CD4-positive, alpha-beta T cell (primary cell): ENCODE results near the gene PNPLA7. TPM values are rescaled to one million over a fixed set of nuclear protein-coding genes. Genes with fewer than 3 reads are reported as not detected.
A peak's percentile ranks its signal among the peaks of the same experiment; 100 is the strongest.

Experiments used
- ATAC-seq: fragments of 200-7000 bp; cut with Tn5 transposase; one replicate; pipeline ENCODE4 v1.10.0; 2022; ENCODE audit warnings: mild to moderate bottlenecking; ENCODE audit not compliant: poor library complexity
- CTCF ChIA-PET: fragments of 350-600 bp; sonication (Branson Sonifier 250); formaldehyde crosslinking; loops from one replicate; lab custom pipeline; 2021; ENCODE audit warnings: antibody characterized with exemption, inconsistent platforms; lab: Charles Lee
- POLR2A ChIA-PET: fragments of 350-600 bp; sonication (Branson Sonifier 250); formaldehyde crosslinking; loops from one replicate; lab custom pipeline; 2021; ENCODE audit warnings: antibody characterized with exemption, inconsistent platforms; lab: Charles Lee
- DNase-seq, 14 experiments: peaks; one replicate each; pipeline ENCODE4 v3.0.0-alpha.2; 2013 to 2020; ENCODE audit warnings: mixed read lengths in 2 of 14
- H3K27ac ChIP-seq, 2 donors: one replicate each; pipeline versions ENCODE4 v1.5.1 to v1.7.0; 2013; ENCODE audit warnings: low read length in 2 of 2, low read depth in 1 of 2, mild to moderate bottlenecking in 1 of 2
- H3K27me3 ChIP-seq, 2 experiments: 1 replicate in 1 of 2; 2 replicates in 1 of 2; pipeline versions ENCODE4 v1.6.1 to v1.7.0; 2013; ENCODE audit warnings: low read length in 2 of 2, control low read depth in 1 of 2, mild to moderate bottlenecking in 1 of 2, moderate library complexity in 1 of 2; ENCODE audit not compliant: insufficient read depth in 2 of 2, control insufficient read depth in 1 of 2
- H3K36me3 ChIP-seq: one replicate; pipeline ENCODE4 v1.6.1; 2013; ENCODE audit warnings: low read length, control low read depth; ENCODE audit not compliant: insufficient read depth
- H3K4me1 ChIP-seq: one replicate; pipeline ENCODE4 v1.6.1; 2013; ENCODE audit warnings: low read length, control low read depth; ENCODE audit not compliant: insufficient read depth
- H3K4me3 ChIP-seq: one replicate; pipeline ENCODE4 v1.5.1; 2013; ENCODE audit warnings: mild to moderate bottlenecking, low read length, moderate library complexity
- H3K9me3 ChIP-seq, 2 experiments: 1 replicate in 1 of 2; 2 replicates in 1 of 2; pipeline versions ENCODE4 v1.6.1 to v1.7.0; 2013; ENCODE audit warnings: low read length in 2 of 2, mild to moderate bottlenecking in 2 of 2, control low read depth in 1 of 2, moderate library complexity in 1 of 2; ENCODE audit not compliant: control insufficient read depth in 1 of 2, insufficient read depth in 1 of 2
- H3K27ac Mint-ChIP-seq: one replicate; pipeline ENCODE4 v1.8.0; 2020; ENCODE audit warnings: mixed read lengths
- H3K27me3 Mint-ChIP-seq: one replicate; pipeline ENCODE4 v1.8.0; 2021; ENCODE audit warnings: mixed read lengths
- H3K36me3 Mint-ChIP-seq: one replicate; pipeline ENCODE4 v1.8.0; 2021; ENCODE audit warnings: low read depth, mixed read lengths
- H3K4me1 Mint-ChIP-seq: one replicate; pipeline ENCODE4 v1.8.0; 2021; ENCODE audit warnings: low read depth, mixed read lengths
- H3K4me3 Mint-ChIP-seq: one replicate; pipeline ENCODE4 v1.8.0; 2020; ENCODE audit warnings: mild to moderate bottlenecking, mixed read lengths
- H3K9me3 Mint-ChIP-seq: one replicate; pipeline ENCODE4 v1.8.0; 2020; ENCODE audit warnings: mixed read lengths
- CTCF ChIP-seq: fragments of 200-600 bp; IDR thresholded peaks from one replicate; pipeline ENCODE4 v1.8.0; 2022; ENCODE audit warnings: antibody characterized with exemption, mild to moderate bottlenecking
- intact Hi-C, 2 experiments: fragments of 100-400 bp; cut with DNase I in 1 of 2; cut with micrococcal nuclease in 1 of 2; formaldehyde crosslinking; loops; one replicate each; pipeline versions ENCODE4 v1.15.1 to v1.9.0; 2023 to 2025; cut with DNase I, micrococcal nuclease
- total RNA-seq, 174 experiments: library from RNA in 2 of 174; stranded (reverse) in 2 of 174; gene quantifications; one replicate each; pipeline ENCODE4 v1.2.3 and lab custom pipeline; 2021 to 2026

PNPLA7 gene
- total RNA-seq, 2 experiments from 2014 or later: 7.8 to 8.4 TPM

- H3K4me1 ChIP-seq: peaks cover 20% of the 10 kb centered on the region
- ChIA-PET POLR2A (no interaction called here), CTCF (no interaction called here)
- DNase-seq: no peak
- Mint-ChIP-seq H3K27me3 (no peaks in the 10 kb centered on the region), H3K27ac (no peak overlapping the region), H3K4me1 (peaks cover 12% of the 10 kb centered on the region), H3K4me3 (peak overlapping the region; percentile 80), H3K9me3 (no peaks in the 10 kb centered on the region), H3K36me3 (peaks cover 4% of the 10 kb centered on the region)
- peaks cover under 1% of the 10 kb centered on the region for H3K36me3 ChIP-seq
- no peak overlapping the region for H3K4me3 ChIP-seq
- no peaks in the 10 kb centered on the region for H3K27me3 ChIP-seq
- no peak for TF ChIP-seq CTCF
- H3K9me3 ChIP-seq: no peaks in the 10 kb centered on the region
- no peak overlapping the region for H3K27ac ChIP-seq
- intact Hi-C loops: no loop called here
- ATAC-seq: no peak
These were observed 43.0 kb upstream of the PNPLA7 start for GRCh38 chr9:137593176-137593575.

GRCh38 chr9:137592767-137593166, 42.6 kb upstream of the PNPLA7 start:
- ChIA-PET POLR2A (no interaction called here), CTCF (no interaction called here)
- H3K4me1 Mint-ChIP-seq: peaks cover 17% of the 10 kb centered on the region
- DNase-seq (no peak), ATAC-seq (no peak)
- no peaks in the 10 kb centered on the region for H3K9me3 Mint-ChIP-seq
- Histone ChIP-seq H3K36me3 (peaks cover 4% of the 10 kb centered on the region), H3K27me3 (no peaks in the 10 kb centered on the region), H3K9me3 (no peaks in the 10 kb centered on the region), H3K4me3 (no peak overlapping the region), H3K4me1 (peaks cover 21% of the 10 kb centered on the region), H3K27ac (no peak overlapping the region)
- intact Hi-C loops: no loop called here
- no peak overlapping the region for H3K27ac Mint-ChIP-seq
- H3K36me3 Mint-ChIP-seq: peaks cover 8% of the 10 kb centered on the region
- no peak for TF ChIP-seq CTCF
- H3K27me3 Mint-ChIP-seq: no peaks in the 10 kb centered on the region
- H3K4me3 Mint-ChIP-seq: peak overlapping the region; percentile 80

DNA sequence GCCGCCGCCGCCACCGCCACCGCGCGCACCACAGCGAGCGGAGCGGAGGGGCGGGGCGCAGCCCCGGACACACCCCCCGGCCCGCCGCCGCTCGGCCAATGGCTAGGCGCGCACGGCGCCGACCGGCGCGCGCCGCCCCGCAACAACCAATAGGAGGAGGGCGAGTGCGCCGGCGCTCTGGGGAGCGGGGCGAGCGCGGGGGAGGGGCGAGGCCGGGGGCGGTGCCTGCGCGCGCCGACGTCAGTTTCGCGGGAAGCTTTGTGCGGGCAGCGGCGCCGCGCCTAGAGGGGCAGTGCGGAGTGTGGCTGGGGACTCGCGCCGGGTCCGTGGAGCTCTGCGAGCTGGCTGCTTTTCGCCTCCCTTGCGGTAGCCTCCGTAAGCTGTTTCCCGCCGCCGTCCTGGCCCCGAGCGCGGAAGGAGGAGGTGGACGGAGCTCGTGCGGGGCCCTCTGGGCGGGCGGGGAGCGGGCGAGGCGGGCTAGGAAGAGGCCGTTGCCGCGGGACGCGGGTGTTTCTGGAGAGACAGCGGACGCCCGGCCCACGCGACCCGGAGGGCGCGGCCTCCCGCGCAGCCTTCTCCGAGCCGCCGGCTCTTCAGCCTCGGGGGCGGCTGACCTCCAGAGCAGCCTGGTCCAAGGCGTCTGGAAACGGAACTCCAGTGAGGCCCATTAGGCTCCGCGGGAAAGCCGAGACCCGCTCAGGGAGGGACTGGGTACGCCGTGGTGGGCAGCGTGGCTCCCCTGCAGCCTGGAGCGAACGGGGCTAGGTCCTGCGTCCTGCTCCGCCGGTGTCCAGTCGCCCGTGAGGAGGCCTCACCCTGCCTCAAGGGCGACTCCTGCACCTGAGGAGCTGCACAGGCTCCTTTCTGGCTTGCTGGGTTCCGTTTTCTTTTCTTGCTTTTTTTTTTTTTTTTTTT, 40.5 kb upstream of the PNPLA7 start, which contains the start of gene ZMYND19:
Gene ZMYND19, minus strand, starts transcription at position 44 of the 915 bp plus-strand sequence. CDS start 249 bp downstream, outside the sequence.
- no peak for TF ChIP-seq CTCF
- H3K27me3 ChIP-seq: no peaks in the 10 kb centered on the region
- H3K36me3 Mint-ChIP-seq: peaks cover 21% of the 10 kb centered on the region
- peak within 1 kb of the TSS; percentile 98 for H3K4me3 Mint-ChIP-seq
- H3K9me3 Mint-ChIP-seq: no peaks in the 10 kb centered on the region
- ChIA-PET POLR2A (interaction anchor here (0.6 to 1.6 kb wide), 4 partner anchors 15 to 39 kb away, joined by 3 to 8 read pairs (median 5); partner anchors contain the start of genes ARRDC1, EHMT1 and MRPL41), CTCF (interaction anchor here (1.0 kb wide), 1 partner anchor 11 kb away, joined by 3 read pairs; no protein-coding TSS in a partner anchor)
- no peak within 1 kb of the TSS for H3K27ac ChIP-seq
- peak within 1 kb of the TSS; percentile 61 for H3K4me3 ChIP-seq
- H3K36me3 ChIP-seq: peaks cover 18% of the 10 kb centered on the region
- H3K27ac Mint-ChIP-seq: peak within 1 kb of the TSS; percentile 59
- peak; percentile 97 for ATAC-seq
- no peaks in the 10 kb centered on the region for H3K9me3 ChIP-seq
- H3K27me3 Mint-ChIP-seq: no peaks in the 10 kb centered on the region
- intact Hi-C loops: loop anchor here in 1 of 2 experiments (1.0 kb wide), 3 partner anchors 15 to 39 kb away; partner anchors contain the start of genes ARRDC1 and MRPL41
- peaks cover 17% of the 10 kb centered on the region for H3K4me1 Mint-ChIP-seq
- peaks cover 21% of the 10 kb centered on the region for H3K4me1 ChIP-seq
- peak; percentile 79 to 97 (median 90) for DNase-seq
